Mammary epithelial cell (primary cell): ENCODE measurements around the gene ALPG.

Experiments used
- EZH2 ChIP-seq: IDR thresholded peaks from 2 replicates; pipeline ENCODE4 v1.6.1; 2012; ENCODE audit warnings: low read length, inconsistent platforms, borderline replicate concordance
- TF ChIP-seq, protein P1 (sequence below), 2 donors: IDR thresholded peaks in 1 of 2; conservative IDR thresholded peaks in 1 of 2; 2 replicates each; pipeline ENCODE4 v1.5.1; 2011 to 2012; ENCODE audit warnings: inconsistent platforms in 2 of 2, low read length in 2 of 2, mild to moderate bottlenecking in 2 of 2, control low read depth in 1 of 2, low read depth in 1 of 2; ENCODE audit not compliant: insufficient read depth in 1 of 2; ENCODE audit errors: extremely low read depth in 1 of 2

DNA sequence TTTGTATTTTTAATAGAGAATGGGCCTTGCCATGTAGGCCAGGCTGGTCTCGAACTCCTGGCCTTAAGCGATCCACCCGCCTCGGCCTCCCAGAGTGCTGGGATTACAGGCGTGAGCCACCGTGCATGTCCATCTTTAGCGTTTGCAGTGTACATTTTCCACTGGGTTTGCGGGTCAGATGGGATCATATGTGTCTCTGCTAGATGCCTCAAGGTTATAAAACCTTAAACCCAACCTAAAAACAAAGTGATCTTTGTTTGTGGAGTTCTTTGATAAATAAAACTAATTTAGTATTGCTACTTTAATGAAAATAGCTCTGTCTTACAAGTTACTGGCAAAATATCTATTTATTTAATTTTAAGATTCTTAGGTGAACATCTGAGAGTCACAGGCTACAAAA lies 13.1 kb upstream of the ALPG start:
- TF ChIP-seq, protein P1, sequence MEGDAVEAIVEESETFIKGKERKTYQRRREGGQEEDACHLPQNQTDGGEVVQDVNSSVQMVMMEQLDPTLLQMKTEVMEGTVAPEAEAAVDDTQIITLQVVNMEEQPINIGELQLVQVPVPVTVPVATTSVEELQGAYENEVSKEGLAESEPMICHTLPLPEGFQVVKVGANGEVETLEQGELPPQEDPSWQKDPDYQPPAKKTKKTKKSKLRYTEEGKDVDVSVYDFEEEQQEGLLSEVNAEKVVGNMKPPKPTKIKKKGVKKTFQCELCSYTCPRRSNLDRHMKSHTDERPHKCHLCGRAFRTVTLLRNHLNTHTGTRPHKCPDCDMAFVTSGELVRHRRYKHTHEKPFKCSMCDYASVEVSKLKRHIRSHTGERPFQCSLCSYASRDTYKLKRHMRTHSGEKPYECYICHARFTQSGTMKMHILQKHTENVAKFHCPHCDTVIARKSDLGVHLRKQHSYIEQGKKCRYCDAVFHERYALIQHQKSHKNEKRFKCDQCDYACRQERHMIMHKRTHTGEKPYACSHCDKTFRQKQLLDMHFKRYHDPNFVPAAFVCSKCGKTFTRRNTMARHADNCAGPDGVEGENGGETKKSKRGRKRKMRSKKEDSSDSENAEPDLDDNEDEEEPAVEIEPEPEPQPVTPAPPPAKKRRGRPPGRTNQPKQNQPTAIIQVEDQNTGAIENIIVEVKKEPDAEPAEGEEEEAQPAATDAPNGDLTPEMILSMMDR (conservative IDR thresholded peaks at IDR 0.05 in 1 of 2, IDR thresholded peaks at IDR 0.05 in 1 of 2; ENCODE audit: extremely low read depth in 1 of 2, insufficient read depth in 1 of 2, low read depth in 1 of 2, low read length in 2 of 2): no peak
- no peak for TF ChIP-seq EZH2
